ENCODE results near the gene BACH2.

The BACH2 gene

GRCh38 chr6:90237350-90237990, 59.2 kb downstream of the BACH2 start:
- no peak for DNase-seq (ENCODE audit: low spot score)

- DNase-seq (ENCODE audit: low spot score) = peak; percentile 85
These were observed 62.6 kb downstream of the BACH2 start for GRCh38 chr6:90233994-90234393.

GRCh38 chr6:90233213-90233612, 63.4 kb downstream of the BACH2 start:
- DNase-seq (ENCODE audit: low spot score) = no peak

- no peak for DNase-seq (ENCODE audit: low spot score)
These were observed 64.8 kb downstream of the BACH2 start for GRCh38 chr6:90231798-90232197.

GRCh38 chr6:90231308-90231707, 65.3 kb downstream of the BACH2 start:
- DNase-seq (ENCODE audit: low spot score) = no peak

- no peak for DNase-seq (ENCODE audit: low spot score)
These were observed 66.0 kb downstream of the BACH2 start for GRCh38 chr6:90230548-90231215.

GRCh38 chr6:90229331-90230010, 67.2 kb downstream of the BACH2 start:
- DNase-seq (ENCODE audit: low spot score) = no peak

GRCh38 chr6:90227673-90228072, 69.0 kb downstream of the BACH2 start:
- no peak for DNase-seq (ENCODE audit: low spot score)

GRCh38 chr6:90227213-90227612, 69.4 kb downstream of the BACH2 start:
- no peak for DNase-seq (ENCODE audit: low spot score)

GRCh38 chr6:90226257-90226656, 70.4 kb downstream of the BACH2 start:
- no peak for DNase-seq (ENCODE audit: low spot score)

GRCh38 chr6:90224196-90224595, 72.4 kb downstream of the BACH2 start:
- DNase-seq (ENCODE audit: low spot score) = no peak

- DNase-seq (ENCODE audit: low spot score) = peak; percentile 47
These were observed 73.9 kb downstream of the BACH2 start for GRCh38 chr6:90222724-90223198.

- no peak for DNase-seq (ENCODE audit: low spot score)
These were observed 74.6 kb downstream of the BACH2 start for GRCh38 chr6:90222008-90222407.

- no peak for DNase-seq (ENCODE audit: low spot score)
These were observed 75.2 kb downstream of the BACH2 start for GRCh38 chr6:90221403-90221802.

GRCh38 chr6:90220273-90220672, 76.4 kb downstream of the BACH2 start:
- DNase-seq (ENCODE audit: low spot score) = no peak

GRCh38 chr6:90219209-90219985, 77.2 kb downstream of the BACH2 start:
- no peak for DNase-seq (ENCODE audit: low spot score)

- DNase-seq (ENCODE audit: low spot score) = no peak
These were observed 77.8 kb downstream of the BACH2 start for GRCh38 chr6:90218959-90219208.

- DNase-seq (ENCODE audit: low spot score) = no peak
These were observed 79.0 kb downstream of the BACH2 start for GRCh38 chr6:90217506-90218127.

- no peak for DNase-seq (ENCODE audit: low spot score)
These were observed 80.3 kb downstream of the BACH2 start for GRCh38 chr6:90216072-90216977.

GRCh38 chr6:90214966-90215365, 81.7 kb downstream of the BACH2 start:
- no peak for DNase-seq (ENCODE audit: low spot score)

- no peak for DNase-seq (ENCODE audit: low spot score)
These were observed 82.2 kb downstream of the BACH2 start for GRCh38 chr6:90214461-90214860.
